ENCODE measurements around the gene HUWE1. TPM values are rescaled to one million over a fixed set of nuclear protein-coding genes. Genes with fewer than 3 reads are reported as not detected.

The HUWE1 gene
- polyA plus RNA-seq, 1 experiment: 76.1 TPM

DNA sequence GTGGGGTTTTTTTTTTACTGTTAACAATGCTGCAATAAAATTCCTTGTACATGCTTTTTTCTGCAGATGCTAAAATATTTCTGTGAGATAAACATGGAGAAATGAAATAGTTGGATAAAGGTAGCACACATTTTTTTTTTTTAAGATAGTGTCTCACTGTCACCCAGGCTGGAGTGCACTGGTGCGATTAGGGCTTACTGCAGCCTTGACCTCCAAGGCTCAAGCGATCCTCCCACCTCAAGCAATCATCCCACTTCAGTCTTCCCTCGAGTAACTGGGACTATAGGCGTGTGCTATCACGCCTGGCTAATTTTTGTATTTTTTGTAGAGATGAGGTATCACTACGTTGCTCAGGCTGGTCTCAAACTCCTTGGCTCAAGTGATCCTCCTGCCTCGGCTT, 1.8 kb upstream of the HUWE1 start:
- DNase-seq (ENCODE audit: low read depth, low spot score): no peak
- no peak overlapping the region for H3K27ac ChIP-seq (ENCODE audit: low read depth, low read length)
- ChIA-PET POLR2A (no interaction called here), CTCF (no interaction called here)
- TF ChIP-seq, protein P1, sequence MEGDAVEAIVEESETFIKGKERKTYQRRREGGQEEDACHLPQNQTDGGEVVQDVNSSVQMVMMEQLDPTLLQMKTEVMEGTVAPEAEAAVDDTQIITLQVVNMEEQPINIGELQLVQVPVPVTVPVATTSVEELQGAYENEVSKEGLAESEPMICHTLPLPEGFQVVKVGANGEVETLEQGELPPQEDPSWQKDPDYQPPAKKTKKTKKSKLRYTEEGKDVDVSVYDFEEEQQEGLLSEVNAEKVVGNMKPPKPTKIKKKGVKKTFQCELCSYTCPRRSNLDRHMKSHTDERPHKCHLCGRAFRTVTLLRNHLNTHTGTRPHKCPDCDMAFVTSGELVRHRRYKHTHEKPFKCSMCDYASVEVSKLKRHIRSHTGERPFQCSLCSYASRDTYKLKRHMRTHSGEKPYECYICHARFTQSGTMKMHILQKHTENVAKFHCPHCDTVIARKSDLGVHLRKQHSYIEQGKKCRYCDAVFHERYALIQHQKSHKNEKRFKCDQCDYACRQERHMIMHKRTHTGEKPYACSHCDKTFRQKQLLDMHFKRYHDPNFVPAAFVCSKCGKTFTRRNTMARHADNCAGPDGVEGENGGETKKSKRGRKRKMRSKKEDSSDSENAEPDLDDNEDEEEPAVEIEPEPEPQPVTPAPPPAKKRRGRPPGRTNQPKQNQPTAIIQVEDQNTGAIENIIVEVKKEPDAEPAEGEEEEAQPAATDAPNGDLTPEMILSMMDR (IDR thresholded peaks at IDR 0.05; ENCODE audit: low read depth, low read length): no peak
- H3K9me3 ChIP-seq (ENCODE audit: control insufficient read depth, insufficient read depth, low read length): no peaks in the 10 kb centered on the region
- no peak overlapping the region for H3K4me3 ChIP-seq (ENCODE audit: low read depth, low read length)
- H3K27me3 ChIP-seq (ENCODE audit: control insufficient read depth, insufficient read depth, low read length): peaks cover 7% of the 10 kb centered on the region

DNA sequence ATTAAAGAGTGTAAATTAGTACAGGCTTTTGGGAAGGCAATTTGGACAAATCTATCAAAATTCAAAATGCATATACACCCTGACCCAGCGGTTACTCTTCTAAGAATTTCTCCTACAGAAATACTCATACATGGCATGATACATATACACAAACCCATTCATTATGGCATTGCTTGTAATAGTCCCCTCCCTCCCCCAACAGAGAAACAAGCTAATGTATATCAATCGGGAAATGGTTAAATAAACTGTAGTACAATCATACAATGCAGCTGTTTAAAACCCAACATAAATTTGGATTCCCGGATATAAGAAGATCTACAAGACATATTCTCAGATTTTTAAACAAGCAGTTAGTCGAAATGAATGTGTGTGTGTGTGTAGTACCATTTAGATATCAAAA, 808 bp downstream of the HUWE1 start:
- CTCF ChIA-PET: interaction anchor here (1.0 kb wide), 1 partner anchor 146 kb away, joined by 3 read pairs; no protein-coding TSS in a partner anchor

DNA sequence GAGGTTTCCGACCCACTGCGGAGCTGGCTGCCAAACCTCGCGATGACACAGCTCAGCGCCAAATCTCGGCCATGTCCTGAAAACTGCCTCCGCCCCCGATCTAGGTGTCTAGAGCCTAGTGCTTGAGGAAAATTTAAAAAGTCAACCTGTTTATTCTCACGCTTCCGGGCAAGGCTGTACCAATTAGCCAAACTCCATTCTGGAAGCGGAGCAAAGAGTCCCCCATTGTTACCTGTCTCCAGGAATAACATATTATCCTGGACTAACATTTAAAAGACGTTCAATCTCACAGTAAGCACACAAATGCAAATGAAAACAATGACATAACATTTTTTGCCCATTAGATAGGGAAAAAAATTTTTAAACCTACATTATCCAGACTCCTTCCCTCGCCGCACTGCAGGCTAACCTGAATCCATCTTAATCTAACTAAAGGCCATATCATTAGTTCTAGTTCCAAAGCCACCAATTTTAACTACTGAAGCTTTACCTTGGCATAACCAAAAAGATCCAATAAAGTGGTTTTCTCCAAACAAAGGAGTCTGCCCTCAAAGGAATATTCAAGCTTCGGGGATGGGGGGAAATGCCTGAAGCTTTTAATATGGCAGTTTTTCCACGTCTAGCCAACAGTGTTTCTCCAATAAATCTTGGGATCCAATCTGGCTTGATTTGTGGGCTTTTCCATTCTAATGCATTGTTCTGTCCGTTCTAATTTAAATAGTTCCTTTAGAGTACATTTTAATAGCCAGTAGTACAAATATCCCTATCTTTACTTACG, 1.9 kb downstream of the HUWE1 start:
- ChIA-PET CTCF (interaction anchor here (0.5 kb wide), 1 partner anchor 838 kb away, joined by 3 read pairs; no protein-coding TSS in a partner anchor), POLR2A (interaction anchor here (1.0 to 2.5 kb wide), 6 partner anchors 15 to 603 kb away, joined by 3 to 26 read pairs (median 4); partner anchors contain the start of genes PHF8 and TSPYL2)
- Histone ChIP-seq H3K27me3 (ENCODE audit: control insufficient read depth, insufficient read depth, low read length) (no peaks in the 10 kb centered on the region), H3K4me3 (ENCODE audit: low read depth, low read length) (peak overlapping the region; percentile 68), H3K27ac (ENCODE audit: low read depth, low read length) (peak overlapping the region; percentile 57), H3K9me3 (ENCODE audit: control insufficient read depth, insufficient read depth, low read length) (no peaks in the 10 kb centered on the region)
- DNase-seq (ENCODE audit: low read depth, low spot score): no peak
- TF ChIP-seq, protein P1 (IDR thresholded peaks at IDR 0.05; ENCODE audit: low read depth, low read length): no peak

More for the DNA sequence above, 808 bp downstream of the HUWE1 start:
- DNase-seq (ENCODE audit: low read depth, low spot score): no peak
- H3K4me3 ChIP-seq (ENCODE audit: low read depth, low read length): peak overlapping the region; percentile 68
- no peaks in the 10 kb centered on the region for H3K9me3 ChIP-seq (ENCODE audit: control insufficient read depth, insufficient read depth, low read length)
- POLR2A ChIA-PET: interaction anchor here (0.6 to 1.4 kb wide), 4 partner anchors 9 to 357 kb away, joined by 3 to 5 read pairs (median 4); partner anchors contain the start of gene RIBC1
- H3K27ac ChIP-seq (ENCODE audit: low read depth, low read length): no peak overlapping the region
- TF ChIP-seq, protein P1 (IDR thresholded peaks at IDR 0.05; ENCODE audit: low read depth, low read length): no peak
- no peaks in the 10 kb centered on the region for H3K27me3 ChIP-seq (ENCODE audit: control insufficient read depth, insufficient read depth, low read length)

DNA sequence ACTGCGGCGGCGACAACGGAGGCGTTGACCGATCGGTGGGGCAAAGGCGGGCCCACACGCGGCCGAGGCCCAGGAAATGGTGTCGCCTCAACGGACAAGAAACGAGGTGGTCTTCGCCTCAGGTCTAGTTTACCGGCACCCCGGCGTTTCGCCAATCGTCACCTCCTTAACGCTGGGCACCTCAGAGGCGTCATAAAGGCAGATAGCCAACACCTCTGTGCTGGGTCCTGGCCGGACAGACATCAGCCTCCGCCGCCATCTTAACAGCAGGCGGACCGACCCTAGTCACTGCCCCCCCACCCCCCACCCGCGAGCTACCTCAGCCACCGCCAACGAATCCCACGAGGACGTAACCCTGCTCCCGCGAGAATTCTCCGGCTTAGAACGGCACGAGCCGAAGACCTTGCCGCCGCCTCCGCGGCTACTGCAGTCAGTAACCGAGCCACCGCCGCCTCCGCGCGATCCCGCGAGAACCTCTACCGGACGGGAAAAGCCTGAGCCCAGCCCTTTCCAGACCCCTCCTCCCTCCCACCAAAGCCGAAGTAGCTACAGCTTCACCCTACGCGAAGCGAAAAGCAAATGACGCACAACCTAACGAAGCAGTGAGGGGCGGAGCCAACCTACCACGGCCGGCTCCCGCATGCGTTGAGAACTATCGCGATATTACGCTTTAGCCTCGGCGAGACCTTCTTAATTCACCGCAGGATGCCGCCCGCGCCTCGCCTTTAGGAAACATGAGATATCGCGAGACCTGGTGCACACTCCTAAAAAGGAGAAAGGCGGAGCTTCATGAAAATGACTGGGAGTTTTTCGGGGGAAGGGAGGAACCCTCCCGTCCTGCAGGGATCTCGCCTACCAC, 2.7 kb downstream of the HUWE1 start:
- peak; percentile 94 for DNase-seq (ENCODE audit: low read depth, low spot score)
- Histone ChIP-seq H3K27ac (ENCODE audit: low read depth, low read length) (peak overlapping the region; percentile 94), H3K9me3 (ENCODE audit: control insufficient read depth, insufficient read depth, low read length) (no peaks in the 10 kb centered on the region), H3K27me3 (ENCODE audit: control insufficient read depth, insufficient read depth, low read length) (no peaks in the 10 kb centered on the region), H3K4me3 (ENCODE audit: low read depth, low read length) (peak overlapping the region; percentile 80)
- ChIA-PET CTCF (interaction anchor here (0.5 kb wide), 1 partner anchor 839 kb away, joined by 3 read pairs; no protein-coding TSS in a partner anchor), POLR2A (interaction anchor here (1.0 to 2.5 kb wide), 6 partner anchors 14 to 602 kb away, joined by 3 to 26 read pairs (median 4); partner anchors contain the start of genes PHF8 and TSPYL2)
- TF ChIP-seq, protein P1 (IDR thresholded peaks at IDR 0.05; ENCODE audit: low read depth, low read length): no peak
